PFSK-1 (cell line): Measurements from ENCODE around the gene CACNA1F.

Source experiments
- FOXP2 ChIP-seq: optimal IDR thresholded peaks from 2 replicates; pipeline ENCODE3; 2011; ENCODE audit warnings: borderline replicate concordance, control low read depth, inconsistent platforms; ENCODE audit not compliant: insufficient read depth; ENCODE audit errors: extremely low read length, extremely low read depth
- POLR2AphosphoS5 ChIP-seq: IDR thresholded peaks from 2 replicates; pipeline ENCODE4 v1.6.1; 2012; ENCODE audit warnings: low read depth, mild to moderate bottlenecking, control low read depth, low read length, moderate library complexity
- REST ChIP-seq, 2 experiments: IDR thresholded peaks; 2 replicates each; pipeline versions ENCODE4 v1.6.1 to v1.8.0; 2011 to 2012; ENCODE audit warnings: low read depth in 2 of 2, low read length in 2 of 2, control low read depth in 1 of 2, inconsistent platforms in 1 of 2, mild to moderate bottlenecking in 1 of 2, moderate library complexity in 1 of 2; ENCODE audit not compliant: insufficient read depth in 1 of 2
- SIN3A ChIP-seq: IDR thresholded peaks from 2 replicates; pipeline ENCODE4 v1.6.1; 2012; ENCODE audit warnings: mild to moderate bottlenecking, low read length, moderate library complexity, borderline replicate concordance; ENCODE audit not compliant: insufficient read depth
- TAF1 ChIP-seq: IDR thresholded peaks from 2 replicates; pipeline ENCODE4 v1.6.1; 2012; ENCODE audit warnings: low read length, control low read depth, borderline replicate concordance; ENCODE audit not compliant: insufficient read depth

Gene CACNA1F

GRCh38 chrX:49198540-49199314 lies 34.4 kb downstream of the CACNA1F start:
- TF ChIP-seq TAF1 (no peak), REST (IDR thresholded peaks at IDR 0.05; ENCODE audit: insufficient read depth in 1 of 2, low read depth in 2 of 2, low read length in 2 of 2) (no peak), FOXP2 (no peak), POLR2AphosphoS5 (no peak), SIN3A (no peak)

- TF ChIP-seq REST (IDR thresholded peaks at IDR 0.05; ENCODE audit: insufficient read depth in 1 of 2, low read depth in 2 of 2, low read length in 2 of 2): no peak
- TF ChIP-seq POLR2AphosphoS5: no peak
- no peak for TF ChIP-seq FOXP2
Observed at GRCh38 chrX:49197543-49198087, 35.5 kb downstream of the CACNA1F start.

GRCh38 chrX:49193542-49193964 lies 39.6 kb downstream of the CACNA1F start:
- TF ChIP-seq SIN3A (no peak), TAF1 (no peak), FOXP2 (no peak), REST (IDR thresholded peaks at IDR 0.05; ENCODE audit: insufficient read depth in 1 of 2, low read depth in 2 of 2, low read length in 2 of 2) (no peak), POLR2AphosphoS5 (no peak)

GRCh38 chrX:49192722-49193328 lies 40.3 kb downstream of the CACNA1F start:
- no peak for TF ChIP-seq REST (IDR thresholded peaks at IDR 0.05; ENCODE audit: insufficient read depth in 1 of 2, low read depth in 2 of 2, low read length in 2 of 2)
- no peak for TF ChIP-seq SIN3A
- no peak for TF ChIP-seq TAF1
- TF ChIP-seq POLR2AphosphoS5: no peak
- TF ChIP-seq FOXP2: no peak
